ENCODE measurements around the gene PIGH. TPM values are rescaled to one million over a fixed set of nuclear protein-coding genes. Genes with fewer than 3 reads are reported as not detected.

Gene PIGH
- total RNA-seq = 10 to 100 TPM; 21.1 to 37.4 TPM
- polyA plus RNA-seq (ENCODE audit: insufficient read length in 2 of 2) = 10 to 100 TPM; 29.7 to 36.0 TPM
- long read RNA-seq, donor 1, transcript PIGH-201 (4 exons, 1,420 nt) = major isoform, 19 of 23 reads
- long read RNA-seq, donor 1, partial matches to known transcripts = 0 of 23 reads
- long read RNA-seq, donor 1, other reads (novel, unspliced or antisense) = 0 of 23 reads
- long read RNA-seq, donor 2, transcript PIGH-201 (4 exons, 1,420 nt) = major isoform, 5 of 5 reads
- long read RNA-seq, donor 2, partial matches to known transcripts = 0 of 5 reads
- long read RNA-seq, donor 2, other reads (novel, unspliced or antisense) = 0 of 5 reads
- long read RNA-seq, donor 3, transcript PIGH-201 (4 exons, 1,420 nt) = major isoform, 7 of 10 reads
- long read RNA-seq, donor 3, partial matches to known transcripts = 0 of 10 reads
- long read RNA-seq, donor 3, other reads (novel, unspliced or antisense) = 0 of 10 reads
- long read RNA-seq, donor 4, transcript PIGH-201 (4 exons, 1,420 nt) = major isoform, 10 of 13 reads
- long read RNA-seq, donor 4, partial matches to known transcripts = 0 of 13 reads
- long read RNA-seq, donor 4, other reads (novel, unspliced or antisense) = 0 of 13 reads

GRCh38 chr14:67599698-67600561 lies at the start of gene PIGH:
TSS of gene PIGH (minus strand) at chr14:67600268. CDS start at chr14:67600203, 65 bp downstream.
- peaks cover 7% of the 10 kb centered on the region for H3K4me1 ChIP-seq (ENCODE audit: control insufficient read depth, insufficient read depth, low read length)
- peak within 1 kb of the TSS; percentile 89 for H3K27ac ChIP-seq (ENCODE audit: low read depth, low read length)
- H3K4me3 ChIP-seq (ENCODE audit: low read depth, low read length) = peak within 1 kb of the TSS; percentile 87
- no peaks in the 10 kb centered on the region for H3K9me3 ChIP-seq (ENCODE audit: control insufficient read depth, insufficient read depth, low read length)
- peaks cover 2% of the 10 kb centered on the region for H3K36me3 ChIP-seq (ENCODE audit: control insufficient read depth, insufficient read depth, low read length)
- WGBS (ENCODE audit: insufficient coverage) = 2% methylated on average over 74 of the region's 77 CpGs
- H3K27me3 ChIP-seq (ENCODE audit: control insufficient read depth, insufficient read depth, low read length) = no peaks in the 10 kb centered on the region
- DNase-seq (ENCODE audit: low read depth in 4 of 6, low spot score in 6 of 6) = peak in 5 of 6 donors; percentile 77 to 97 (median 83)

- peaks cover 6% of the 10 kb centered on the region for H3K36me3 ChIP-seq (ENCODE audit: control insufficient read depth, insufficient read depth, low read length)
- H3K27ac ChIP-seq (ENCODE audit: low read depth, low read length) = no peak overlapping the region
- no peaks in the 10 kb centered on the region for H3K27me3 ChIP-seq (ENCODE audit: control insufficient read depth, insufficient read depth, low read length)
- WGBS (ENCODE audit: insufficient coverage) = 95% methylated on average over 3 of the region's 3 CpGs
- DNase-seq (ENCODE audit: low read depth in 4 of 6, low spot score in 6 of 6) = no peak
- H3K9me3 ChIP-seq (ENCODE audit: control insufficient read depth, insufficient read depth, low read length) = no peaks in the 10 kb centered on the region
- H3K4me1 ChIP-seq (ENCODE audit: control insufficient read depth, insufficient read depth, low read length) = no peaks in the 10 kb centered on the region
- no peak overlapping the region for H3K4me3 ChIP-seq (ENCODE audit: low read depth, low read length)
These were observed 46.1 kb upstream of the PIGH start for GRCh38 chr14:67646131-67646530.

- H3K36me3 ChIP-seq (ENCODE audit: control insufficient read depth, insufficient read depth, low read length) = peaks cover 2% of the 10 kb centered on the region
- no peak overlapping the region for H3K4me3 ChIP-seq (ENCODE audit: low read depth, low read length)
- no peaks in the 10 kb centered on the region for H3K4me1 ChIP-seq (ENCODE audit: control insufficient read depth, insufficient read depth, low read length)
- no peaks in the 10 kb centered on the region for H3K9me3 ChIP-seq (ENCODE audit: control insufficient read depth, insufficient read depth, low read length)
- no peak for DNase-seq (ENCODE audit: low read depth in 4 of 6, low spot score in 6 of 6)
- no peak overlapping the region for H3K27ac ChIP-seq (ENCODE audit: low read depth, low read length)
- WGBS (ENCODE audit: insufficient coverage) = 89% methylated on average over 2 of the region's 5 CpGs
- no peaks in the 10 kb centered on the region for H3K27me3 ChIP-seq (ENCODE audit: control insufficient read depth, insufficient read depth, low read length)
These were observed 45.3 kb upstream of the PIGH start for GRCh38 chr14:67645414-67645813.

- no peak overlapping the region for H3K27ac ChIP-seq (ENCODE audit: low read depth, low read length)
- WGBS (ENCODE audit: insufficient coverage) = no CpG with 5 or more reads among the region's 2 CpGs
- DNase-seq (ENCODE audit: low read depth in 4 of 6, low spot score in 6 of 6) = peak in 1 of 6 donors; percentile 19
These were observed 44.4 kb upstream of the PIGH start for GRCh38 chr14:67644428-67644827.

GRCh38 chr14:67643713-67644112 lies 43.6 kb upstream of the PIGH start:
- Histone ChIP-seq H3K27ac (ENCODE audit: low read depth, low read length) (no peak overlapping the region), H3K27me3 (ENCODE audit: control insufficient read depth, insufficient read depth, low read length) (no peaks in the 10 kb centered on the region), H3K9me3 (ENCODE audit: control insufficient read depth, insufficient read depth, low read length) (no peaks in the 10 kb centered on the region), H3K4me1 (ENCODE audit: control insufficient read depth, insufficient read depth, low read length) (no peaks in the 10 kb centered on the region), H3K4me3 (ENCODE audit: low read depth, low read length) (no peak overlapping the region), H3K36me3 (ENCODE audit: control insufficient read depth, insufficient read depth, low read length) (peaks cover 2% of the 10 kb centered on the region)
- no CpG with 5 or more reads among the region's 1 CpG for WGBS (ENCODE audit: insufficient coverage)
- DNase-seq (ENCODE audit: low read depth in 4 of 6, low spot score in 6 of 6) = no peak

More at GRCh38 chr14:67644428-67644827, 44.4 kb upstream of the PIGH start:
- H3K36me3 ChIP-seq (ENCODE audit: control insufficient read depth, insufficient read depth, low read length) = peaks cover 2% of the 10 kb centered on the region
- H3K4me3 ChIP-seq (ENCODE audit: low read depth, low read length) = no peak overlapping the region
- H3K27me3 ChIP-seq (ENCODE audit: control insufficient read depth, insufficient read depth, low read length) = no peaks in the 10 kb centered on the region
- H3K4me1 ChIP-seq (ENCODE audit: control insufficient read depth, insufficient read depth, low read length) = no peaks in the 10 kb centered on the region
- H3K9me3 ChIP-seq (ENCODE audit: control insufficient read depth, insufficient read depth, low read length) = no peaks in the 10 kb centered on the region

GRCh38 chr14:67641902-67642749 lies 42.1 kb upstream of the PIGH start:
- 86% methylated on average over 1 of the region's 5 CpGs for WGBS (ENCODE audit: insufficient coverage)

GRCh38 chr14:67641480-67641879 lies 41.4 kb upstream of the PIGH start:
- Histone ChIP-seq H3K36me3 (ENCODE audit: control insufficient read depth, insufficient read depth, low read length) (peaks cover 2% of the 10 kb centered on the region), H3K9me3 (ENCODE audit: control insufficient read depth, insufficient read depth, low read length) (no peaks in the 10 kb centered on the region), H3K4me3 (ENCODE audit: low read depth, low read length) (no peak overlapping the region), H3K27me3 (ENCODE audit: control insufficient read depth, insufficient read depth, low read length) (no peaks in the 10 kb centered on the region), H3K4me1 (ENCODE audit: control insufficient read depth, insufficient read depth, low read length) (no peaks in the 10 kb centered on the region), H3K27ac (ENCODE audit: low read depth, low read length) (no peak overlapping the region)
- no CpG with 5 or more reads among the region's 1 CpG for WGBS (ENCODE audit: insufficient coverage)
- DNase-seq (ENCODE audit: low read depth in 4 of 6, low spot score in 6 of 6) = no peak

More at GRCh38 chr14:67641902-67642749, 42.1 kb upstream of the PIGH start:
- Histone ChIP-seq H3K36me3 (ENCODE audit: control insufficient read depth, insufficient read depth, low read length) (peaks cover 2% of the 10 kb centered on the region), H3K4me3 (ENCODE audit: low read depth, low read length) (no peak overlapping the region), H3K27me3 (ENCODE audit: control insufficient read depth, insufficient read depth, low read length) (no peaks in the 10 kb centered on the region), H3K4me1 (ENCODE audit: control insufficient read depth, insufficient read depth, low read length) (no peaks in the 10 kb centered on the region), H3K27ac (ENCODE audit: low read depth, low read length) (no peak overlapping the region), H3K9me3 (ENCODE audit: control insufficient read depth, insufficient read depth, low read length) (no peaks in the 10 kb centered on the region)
- DNase-seq (ENCODE audit: low read depth in 4 of 6, low spot score in 6 of 6) = no peak

GRCh38 chr14:67638642-67639041 lies 38.6 kb upstream of the PIGH start:
- Histone ChIP-seq H3K36me3 (ENCODE audit: control insufficient read depth, insufficient read depth, low read length) (peaks cover 2% of the 10 kb centered on the region), H3K27me3 (ENCODE audit: control insufficient read depth, insufficient read depth, low read length) (no peaks in the 10 kb centered on the region), H3K27ac (ENCODE audit: low read depth, low read length) (no peak overlapping the region), H3K9me3 (ENCODE audit: control insufficient read depth, insufficient read depth, low read length) (no peaks in the 10 kb centered on the region), H3K4me1 (ENCODE audit: control insufficient read depth, insufficient read depth, low read length) (no peaks in the 10 kb centered on the region), H3K4me3 (ENCODE audit: low read depth, low read length) (no peak overlapping the region)
- 88% methylated on average over 2 of the region's 3 CpGs for WGBS (ENCODE audit: insufficient coverage)
- DNase-seq (ENCODE audit: low read depth in 4 of 6, low spot score in 6 of 6) = no peak

Data from spinal cord (tissue), 10 donors.